Measurements from ENCODE around the gene TAS2R50.

TAS2R50 gene

GRCh38 chr12:10943167-10943566 lies 43.5 kb downstream of the TAS2R50 start:
- DNase-seq: no peak

DNA sequence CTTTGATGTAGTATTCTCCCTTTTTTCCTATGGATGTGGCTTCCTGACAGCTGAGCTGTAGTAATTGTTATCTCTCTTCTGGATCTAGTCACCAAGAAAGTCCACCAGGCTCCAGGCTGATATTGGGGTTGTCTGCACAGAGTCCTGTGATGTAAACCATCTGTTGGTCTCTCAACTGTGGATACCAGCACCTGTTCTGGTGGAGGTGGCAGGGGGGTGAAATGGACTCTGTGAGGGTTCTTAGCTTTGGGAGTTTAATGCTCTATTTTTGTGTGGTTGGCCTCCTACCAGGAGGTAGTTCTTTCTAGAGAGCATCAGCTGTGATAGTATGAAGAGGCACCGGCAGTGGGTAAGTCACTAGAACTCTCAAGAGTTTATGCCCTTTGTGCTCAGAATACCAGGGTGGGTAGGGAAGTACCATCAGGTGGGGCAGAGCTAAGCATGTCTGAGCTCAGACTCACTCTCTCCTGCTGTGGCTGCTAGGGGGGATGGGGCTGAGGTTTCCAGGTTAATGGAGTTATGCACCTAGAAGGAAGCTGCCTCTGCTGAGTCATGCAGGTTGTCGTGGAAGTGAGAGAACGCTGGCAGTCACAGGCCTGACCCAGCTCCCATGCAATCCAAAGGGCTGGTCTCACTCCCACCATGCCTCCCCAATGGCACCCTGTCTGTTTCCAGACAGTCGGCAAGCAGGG lies 44.6 kb downstream of the TAS2R50 start:
- DNase-seq: no peak

- DNase-seq: no peak
Measured at GRCh38 chr12:10941369-10941768, 45.3 kb downstream of the TAS2R50 start.

DNA sequence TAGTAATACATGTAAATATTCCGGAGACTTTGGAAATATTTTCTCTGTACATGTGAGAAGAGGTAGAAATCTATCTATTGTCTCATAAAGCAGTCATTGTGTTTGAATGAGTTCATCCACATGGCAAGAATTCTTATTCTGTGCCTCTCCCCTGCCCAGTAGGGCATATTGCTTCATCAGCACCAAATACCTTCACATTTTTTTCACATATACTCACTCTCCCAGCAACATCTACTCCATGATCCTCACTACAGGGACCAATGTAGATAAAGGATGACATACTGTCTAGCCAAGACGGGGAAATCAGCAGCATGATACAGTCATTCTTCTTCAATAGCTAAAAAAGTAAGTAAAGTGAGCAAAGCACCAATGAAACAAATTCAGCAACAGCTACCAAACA lies 46.3 kb downstream of the TAS2R50 start:
- no peak for DNase-seq

DNA sequence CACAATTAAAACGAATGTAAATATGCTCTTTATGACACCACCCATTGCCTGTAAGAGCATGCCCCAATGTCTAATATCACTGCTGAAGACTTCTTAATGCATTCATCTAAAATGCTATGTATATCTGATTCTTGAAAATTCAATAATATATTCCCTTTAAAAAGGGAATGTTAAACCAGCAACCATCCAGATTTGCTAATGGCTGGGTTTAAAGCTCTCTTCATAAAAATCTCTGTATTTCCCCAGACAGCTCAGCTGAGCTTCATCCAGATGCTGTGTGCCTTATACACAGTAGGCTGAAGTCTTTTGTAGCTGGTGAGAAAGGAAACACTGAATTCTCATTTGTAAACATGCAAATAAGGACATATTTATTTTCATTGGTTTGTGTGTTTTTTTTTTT lies 47.5 kb downstream of the TAS2R50 start, which contains the start of gene TAS2R14:
Gene TAS2R14, minus strand, starts transcription at position 101 of the 400 bp plus-strand sequence. Its CDS starts 56 bp downstream, at position 45.
- no peak for DNase-seq

DNA sequence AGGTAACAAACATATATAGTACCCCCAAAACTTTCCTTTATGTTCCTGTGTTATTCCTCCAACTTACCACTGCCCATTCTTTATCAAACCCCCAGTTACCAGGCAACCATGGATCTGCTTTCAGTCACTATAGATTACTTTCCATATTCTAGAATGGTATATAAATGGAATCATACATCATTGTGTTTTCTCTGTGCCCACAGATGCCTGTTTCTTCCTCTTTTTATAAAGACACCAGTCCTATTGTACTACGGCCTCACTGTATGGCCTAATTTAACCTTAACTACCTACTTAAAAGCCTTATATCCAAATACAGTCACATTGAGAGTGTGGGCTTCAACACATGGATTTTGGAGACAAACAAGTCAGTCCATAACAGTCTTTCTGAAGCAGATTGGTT lies 50.2 kb downstream of the TAS2R50 start:
- no peak for DNase-seq
